ENCODE results near the gene VPS36.
"Not testable (repeated sequence)": the region's sequence is repeated elsewhere in the genome, so short reads cannot be mapped to it uniquely, and the experiment has no call there.

GRCh38 chr13:52488763-52489162 is 38.3 kb upstream of the VPS36 start:
- TF ChIP-seq CTCF (conservative IDR thresholded peaks at IDR 0.05; ENCODE audit: low read depth, low read length); MAZ (IDR thresholded peaks at IDR 0.05; ENCODE audit: borderline replicate concordance, low read depth, low read length); SMC3 (IDR thresholded peaks at IDR 0.05; ENCODE audit: low read depth, low read length); POLR2A (IDR thresholded peaks at IDR 0.05; ENCODE audit: low read depth, low read length); RFX5 (IDR thresholded peaks at IDR 0.05; ENCODE audit: low read depth, low read length); CEBPB (IDR thresholded peaks at IDR 0.05; ENCODE audit: low read depth, low read length); RCOR1 (IDR thresholded peaks at IDR 0.05; ENCODE audit: insufficient replicate concordance, low read length); RAD21 (IDR thresholded peaks at IDR 0.05; ENCODE audit: low read length); USF2 (IDR thresholded peaks at IDR 0.05; ENCODE audit: low read depth, low read length); NFE2L2 (IDR thresholded peaks at IDR 0.05; ENCODE audit: low read depth, low read length): not testable (repeated sequence)

Measured in IMR-90 (cell line).